Stimulated activated naive CD4-positive, alpha-beta T cell (primary cell): Measurements from ENCODE around the gene HBB.
"Not testable (repeated sequence)": the region's sequence is repeated elsewhere in the genome, so short reads cannot be mapped to it uniquely, and the experiment has no call there.

Source experiments
- DNase-seq, 6 experiments: peaks; one replicate each; lab custom pipeline; 2025; lab: John Stamatoyannopoulos, UW

HBB gene

DNA sequence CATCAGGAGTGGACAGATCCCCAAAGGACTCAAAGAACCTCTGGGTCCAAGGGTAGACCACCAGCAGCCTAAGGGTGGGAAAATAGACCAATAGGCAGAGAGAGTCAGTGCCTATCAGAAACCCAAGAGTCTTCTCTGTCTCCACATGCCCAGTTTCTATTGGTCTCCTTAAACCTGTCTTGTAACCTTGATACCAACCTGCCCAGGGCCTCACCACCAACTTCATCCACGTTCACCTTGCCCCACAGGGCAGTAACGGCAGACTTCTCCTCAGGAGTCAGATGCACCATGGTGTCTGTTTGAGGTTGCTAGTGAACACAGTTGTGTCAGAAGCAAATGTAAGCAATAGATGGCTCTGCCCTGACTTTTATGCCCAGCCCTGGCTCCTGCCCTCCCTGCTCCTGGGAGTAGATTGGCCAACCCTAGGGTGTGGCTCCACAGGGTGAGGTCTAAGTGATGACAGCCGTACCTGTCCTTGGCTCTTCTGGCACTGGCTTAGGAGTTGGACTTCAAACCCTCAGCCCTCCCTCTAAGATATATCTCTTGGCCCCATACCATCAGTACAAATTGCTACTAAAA lies at the start of gene HBB:
TSS of gene HBB (minus strand) at position 340 of the 579 bp plus-strand sequence. CDS start at position 290, 50 bp downstream.
- DNase-seq, result no peak

DNA sequence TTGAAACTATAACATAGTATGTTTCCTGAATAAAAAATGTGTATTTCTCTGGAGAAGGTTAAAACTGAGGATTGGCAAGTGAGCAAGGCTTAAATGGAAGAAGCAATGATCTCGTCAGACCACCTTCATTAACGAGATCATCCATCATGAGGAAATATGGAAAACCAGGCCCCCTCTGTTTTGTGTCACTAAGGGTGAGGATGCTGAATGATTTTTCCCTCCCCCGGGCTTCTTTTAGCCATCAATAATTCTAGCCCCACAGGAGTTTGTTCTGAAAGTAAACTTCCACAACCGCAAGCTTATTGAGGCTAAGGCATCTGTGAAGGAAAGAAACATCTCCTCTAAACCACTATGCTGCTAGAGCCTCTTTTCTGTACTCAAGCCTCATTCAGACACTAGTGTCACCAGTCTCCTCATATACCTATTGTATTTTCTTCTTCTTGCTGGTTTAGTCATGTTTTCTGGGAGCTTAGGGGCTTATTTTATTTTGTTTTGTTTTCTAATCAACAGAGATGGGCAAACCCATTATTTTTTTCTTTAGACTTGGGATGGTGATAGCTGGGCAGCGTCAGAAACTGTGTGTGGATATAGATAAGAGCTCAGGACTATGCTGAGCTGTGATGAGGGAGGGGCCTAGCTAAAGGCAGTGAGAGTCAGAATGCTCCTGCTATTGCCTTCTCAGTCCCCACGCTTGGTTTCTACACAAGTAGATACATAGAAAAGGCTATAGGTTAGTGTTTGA lies 48.7 kb upstream of the HBB start:
- DNase-seq, result no peak

- DNase-seq, result no peak
Observed at GRCh38 chr11:5274395-5274794, 47.5 kb upstream of the HBB start.

DNA sequence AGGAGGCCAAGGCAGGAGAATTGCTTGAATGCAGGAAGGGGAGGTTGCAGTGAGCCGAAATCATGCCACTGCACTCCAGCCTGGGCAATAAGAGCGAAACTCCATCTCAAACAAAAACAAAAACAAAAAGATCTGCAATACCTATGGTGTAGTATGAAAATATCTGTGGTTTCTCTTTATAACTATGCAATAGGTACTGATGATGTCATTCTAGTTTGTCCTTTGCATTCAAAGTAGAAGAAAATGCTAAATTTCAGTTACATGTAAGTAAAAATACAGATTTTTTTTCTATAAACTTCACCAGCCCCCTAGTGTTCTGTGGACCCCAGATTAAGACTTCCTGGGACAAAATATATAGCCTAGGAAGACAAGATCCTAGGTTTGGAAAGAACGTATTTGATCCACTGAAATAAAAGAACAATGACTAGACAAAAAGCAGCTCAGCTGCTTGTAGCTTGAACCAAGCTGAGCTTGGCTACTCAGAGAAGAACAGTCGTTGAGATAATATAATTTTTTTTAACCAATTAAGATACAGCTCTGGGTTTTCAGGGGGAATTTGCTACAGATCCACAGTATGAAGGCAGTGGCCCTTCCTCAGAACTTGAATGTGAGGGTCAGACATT lies 45.6 kb upstream of the HBB start:
- DNase-seq, result no peak

DNA sequence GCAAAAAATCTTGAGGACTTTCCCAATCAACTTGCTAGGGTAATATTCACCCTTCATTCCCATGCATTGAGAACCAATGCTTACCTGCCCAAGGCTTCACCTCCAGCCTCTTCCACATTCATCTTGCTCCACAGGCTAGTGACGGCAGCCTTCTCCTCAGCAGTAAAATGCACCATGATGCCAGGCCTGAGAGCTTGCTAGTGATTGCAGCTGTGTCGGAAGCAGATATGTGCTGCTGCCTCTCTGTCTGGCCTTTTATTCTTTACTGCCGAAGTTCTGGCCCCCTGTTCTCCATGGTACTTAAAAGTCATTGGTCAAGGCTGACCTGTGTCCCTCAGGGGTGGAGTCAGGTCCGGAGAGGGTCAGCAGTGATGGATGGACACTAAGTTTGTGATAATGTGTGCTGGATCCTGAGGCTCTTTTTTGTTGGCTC lies 42.9 kb upstream of the HBB start, which contains the start of gene HBE1:
TSS of gene HBE1 (minus strand) at position 231 of the 433 bp plus-strand sequence. CDS start at position 176, 55 bp downstream.
- DNase-seq, result no peak

DNA sequence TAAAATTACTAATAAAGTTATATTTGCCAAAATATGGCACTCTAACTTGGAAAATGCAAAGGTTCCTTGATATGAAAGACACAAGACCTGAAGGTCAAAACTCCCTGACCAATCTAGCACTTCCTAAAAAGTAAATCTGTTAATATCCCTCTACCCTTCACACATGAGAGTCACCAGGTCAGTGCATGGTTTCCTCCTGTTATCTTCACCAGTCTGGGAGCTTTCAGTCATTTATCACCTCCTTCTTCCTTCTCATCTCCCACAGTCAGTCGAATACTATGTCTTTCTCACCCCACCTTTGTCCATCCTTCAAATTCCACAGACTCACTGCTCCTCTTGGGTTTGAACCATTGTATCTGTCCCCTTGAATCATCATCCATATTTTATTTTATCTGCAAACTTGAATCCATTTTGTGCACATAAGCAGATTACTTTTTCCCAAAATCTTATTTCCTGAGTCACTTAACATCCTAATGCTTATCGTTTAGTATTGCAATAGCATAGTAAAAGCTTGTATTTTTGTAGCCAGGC lies 40.2 kb upstream of the HBB start:
- no peak for DNase-seq

- DNase-seq, result no peak
Observed at GRCh38 chr11:5266609-5267008, 39.7 kb upstream of the HBB start.

GRCh38 chr11:5265832-5266231 lies 39.0 kb upstream of the HBB start:
- DNase-seq, result no peak

GRCh38 chr11:5258543-5259262 lies 31.8 kb upstream of the HBB start:
- no peak for DNase-seq

- DNase-seq, result no peak
Observed at GRCh38 chr11:5257296-5257695, 30.4 kb upstream of the HBB start.

- DNase-seq, result not testable (repeated sequence)
Observed at GRCh38 chr11:5254646-5255413, 28.0 kb upstream of the HBB start, which contains the start of gene HBG2. Gene HBG2 (minus strand): TSS chr11:5254781. CDS start chr11:5254728, 53 bp downstream.

DNA sequence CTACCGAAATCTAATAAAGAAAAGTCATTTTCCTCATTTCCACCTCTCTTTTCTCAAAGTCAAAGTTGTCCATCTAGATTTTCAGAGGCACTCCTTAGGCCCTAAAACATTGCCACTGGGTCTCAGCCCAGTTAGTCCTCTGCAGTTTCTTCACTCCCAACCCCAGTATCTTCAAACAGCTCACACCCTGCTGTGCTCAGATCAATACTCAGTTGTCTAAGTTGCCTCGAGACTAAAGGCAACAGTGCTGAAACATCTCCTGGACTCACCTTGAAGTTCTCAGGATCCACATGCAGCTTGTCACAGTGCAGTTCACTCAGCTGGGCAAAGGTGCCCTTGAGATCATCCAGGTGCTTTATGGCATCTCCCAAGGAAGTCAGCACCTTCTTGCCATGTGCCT lies 27.2 kb upstream of the HBB start:
- not testable (repeated sequence) for DNase-seq

GRCh38 chr11:5253440-5253839 lies 26.6 kb upstream of the HBB start:
- DNase-seq, result not testable (repeated sequence)

- DNase-seq, result no peak
Observed at GRCh38 chr11:5252919-5253265, 26.0 kb upstream of the HBB start.

- DNase-seq, result no peak
Observed at GRCh38 chr11:5252192-5252918, 25.5 kb upstream of the HBB start.

DNA sequence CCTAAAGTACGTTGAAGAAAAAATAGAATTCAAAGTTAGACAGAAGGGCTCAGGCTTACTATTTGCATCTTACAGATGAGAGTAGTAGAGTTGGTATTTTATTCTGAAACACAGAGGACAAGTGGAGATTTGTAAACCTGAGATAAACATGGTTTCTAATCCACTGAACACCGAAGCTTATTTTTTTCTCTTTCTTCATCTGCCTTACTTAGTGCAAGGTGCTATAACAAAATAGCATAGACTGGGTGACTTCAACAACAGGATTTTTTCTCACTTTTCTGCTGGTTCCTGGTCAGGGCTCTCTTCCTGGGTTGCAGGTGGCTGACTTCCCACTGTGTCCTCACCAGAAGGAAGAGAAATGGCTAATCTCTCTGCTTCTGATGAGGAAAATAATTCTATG lies 24.9 kb upstream of the HBB start:
- DNase-seq, result no peak

DNA sequence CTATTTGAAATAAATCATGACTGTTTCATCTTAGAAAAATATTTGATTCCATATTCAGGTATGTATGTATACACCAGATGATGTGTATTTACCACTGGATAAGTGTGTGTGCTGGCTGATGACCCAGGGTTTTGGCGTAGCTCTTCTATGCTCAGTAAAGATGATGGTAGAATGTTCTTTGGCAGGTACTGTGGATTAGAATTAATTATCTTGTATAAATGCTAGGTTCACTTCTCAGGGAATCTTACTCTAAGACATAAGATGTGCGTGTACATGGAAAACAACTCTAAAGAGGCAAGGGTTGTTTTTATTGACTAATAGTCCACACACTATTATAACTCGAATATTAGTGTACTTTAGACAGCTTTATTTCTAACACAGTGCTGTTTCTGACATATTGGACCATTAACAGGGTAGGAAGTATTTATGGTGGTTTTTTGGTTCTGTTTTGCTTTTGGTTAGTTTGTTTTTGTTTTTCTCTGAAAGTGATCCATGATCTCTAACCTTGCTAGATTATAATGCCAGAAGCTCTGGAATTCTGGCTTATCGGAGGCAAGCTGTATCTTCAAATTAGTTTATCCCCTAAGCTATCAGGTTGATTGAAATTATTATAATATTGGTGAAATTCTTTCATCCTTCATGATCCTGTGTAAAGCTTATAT lies 23.8 kb upstream of the HBB start:
- no peak for DNase-seq

- not testable (repeated sequence) for DNase-seq
Observed at GRCh38 chr11:5249807-5250396, 23.0 kb upstream of the HBB start, which contains the start of gene HBG1. Gene HBG1 (minus strand): TSS chr11:5249857. CDS start chr11:5249804, 53 bp downstream.

GRCh38 chr11:5248498-5248897 lies 21.6 kb upstream of the HBB start:
- not testable (repeated sequence) for DNase-seq
